Fibroblast of villous mesenchyme (primary cell): Measurements from ENCODE around the gene ODR4. TPM values are rescaled to one million over a fixed set of nuclear protein-coding genes. Genes with fewer than 3 reads are reported as not detected.
A peak's percentile ranks its signal among the peaks of the same experiment; 100 is the strongest.

ENCODE experiments used
- DNase-seq: peaks from one replicate; pipeline ENCODE4 v3.0.0-alpha.2; 2010; ENCODE audit warnings: low read depth
- H3K4me3 ChIP-seq: 2 replicates; pipeline ENCODE4 v1.5.1; 2011; ENCODE audit warnings: low read depth, mild to moderate bottlenecking, low read length
- CTCF ChIP-seq: IDR thresholded peaks from 2 replicates; pipeline ENCODE4 v1.5.1; 2012; ENCODE audit warnings: low read depth, mild to moderate bottlenecking, low read length; ENCODE audit not compliant: insufficient read depth
- total RNA-seq: library from RNA; depleted of rRNA; stranded (reverse); fragments of >200 nt; gene quantifications from 2 replicates; pipeline ENCODE4 v1.2.3, GENCODE V29; 2012

The ODR4 gene
- total RNA-seq, 1 donor, result 25.9 TPM

- TF ChIP-seq CTCF, result no peak
- H3K4me3 ChIP-seq, result no peak overlapping the region
- no peak for DNase-seq
These were observed 45.8 kb downstream of the ODR4 start for GRCh38 chr1:186421446-186421845.

DNA sequence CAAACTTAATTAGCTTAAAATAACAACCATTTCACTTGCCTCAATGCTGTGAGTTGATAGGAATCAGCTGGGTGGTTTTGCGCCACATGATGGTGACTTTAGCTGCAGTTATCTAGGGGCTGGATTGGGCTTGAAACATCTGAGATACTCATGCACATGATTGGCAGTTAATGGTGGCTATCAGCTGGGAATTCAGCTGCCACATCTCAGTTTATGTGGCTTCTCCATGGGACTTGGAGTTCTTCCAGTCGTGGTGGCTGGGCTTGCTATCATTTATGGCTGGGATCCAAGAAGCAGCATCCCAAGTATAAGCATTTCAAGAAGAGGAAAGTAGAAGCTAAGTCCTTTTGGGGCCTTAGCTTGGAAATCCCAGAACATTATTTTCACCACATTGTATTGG, 48.9 kb downstream of the ODR4 start:
- no peak overlapping the region for H3K4me3 ChIP-seq
- TF ChIP-seq CTCF, result no peak
- DNase-seq, result peak; percentile 67

- no peak for TF ChIP-seq CTCF
- no peak overlapping the region for H3K4me3 ChIP-seq
- DNase-seq, result no peak
These were observed 50.5 kb downstream of the ODR4 start for GRCh38 chr1:186426118-186426517.

DNA sequence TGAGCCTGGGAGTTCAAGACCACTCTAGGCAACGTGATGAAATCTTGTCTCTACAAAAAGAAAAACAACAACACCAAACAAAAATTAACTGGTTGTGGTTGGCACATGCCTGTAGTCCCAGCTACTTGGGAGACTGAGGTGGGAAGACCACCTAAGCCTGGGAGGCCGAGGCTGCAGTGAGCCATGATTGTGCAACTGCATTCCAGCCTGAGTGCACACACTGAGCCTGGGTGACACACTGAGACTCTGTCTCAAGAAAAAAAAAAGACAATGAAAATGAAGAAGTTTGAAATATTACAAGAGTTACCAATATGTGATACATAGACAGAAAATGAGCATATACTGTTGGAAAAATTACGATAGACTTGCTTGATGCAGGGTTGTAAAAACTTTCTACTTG, 53.4 kb downstream of the ODR4 start:
- no peak for TF ChIP-seq CTCF
- no peak for DNase-seq

DNA sequence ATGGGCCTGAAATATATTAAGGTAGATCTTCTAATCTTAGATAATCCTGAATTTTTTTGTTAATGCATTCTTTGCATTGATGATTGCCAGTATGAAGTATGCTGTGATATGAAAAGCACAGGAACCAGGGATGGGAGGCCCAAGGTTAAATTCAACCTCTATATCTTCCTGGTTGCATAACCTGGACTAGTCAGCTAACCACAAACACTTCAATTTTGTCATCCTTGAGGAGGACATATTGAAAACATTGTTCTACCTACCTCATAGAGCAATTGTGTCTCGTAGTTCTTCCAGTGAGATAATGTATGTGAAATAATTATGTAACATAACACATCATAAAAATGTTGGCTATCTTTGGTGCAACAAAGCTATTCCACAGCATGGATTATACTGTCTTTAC, 59.7 kb downstream of the ODR4 start:
- DNase-seq, result no peak
- no peak overlapping the region for H3K4me3 ChIP-seq
- no peak for TF ChIP-seq CTCF

More for the DNA sequence above, 53.4 kb downstream of the ODR4 start:
- no peak overlapping the region for H3K4me3 ChIP-seq

DNA sequence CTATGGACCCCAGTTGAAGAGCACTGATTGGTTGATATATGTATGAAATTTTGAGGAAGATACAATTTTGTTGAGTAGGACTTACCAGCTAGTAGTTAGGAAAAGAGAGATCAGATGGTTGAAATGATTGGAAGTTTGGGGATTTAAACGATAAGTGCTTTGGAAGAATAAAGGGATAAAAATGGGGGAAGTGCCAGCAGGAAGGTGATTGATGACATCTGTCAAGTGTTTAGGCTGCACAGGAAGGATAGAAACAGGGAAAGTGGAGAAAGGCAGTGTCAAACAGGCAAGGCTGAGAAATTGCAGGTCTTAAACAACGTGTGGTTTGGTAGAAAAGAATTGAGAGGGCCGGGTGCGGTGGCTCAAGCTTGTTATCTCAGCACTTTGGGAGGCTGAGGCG, 62.9 kb downstream of the ODR4 start:
- no peak for TF ChIP-seq CTCF
- DNase-seq, result no peak
- H3K4me3 ChIP-seq, result no peak overlapping the region

DNA sequence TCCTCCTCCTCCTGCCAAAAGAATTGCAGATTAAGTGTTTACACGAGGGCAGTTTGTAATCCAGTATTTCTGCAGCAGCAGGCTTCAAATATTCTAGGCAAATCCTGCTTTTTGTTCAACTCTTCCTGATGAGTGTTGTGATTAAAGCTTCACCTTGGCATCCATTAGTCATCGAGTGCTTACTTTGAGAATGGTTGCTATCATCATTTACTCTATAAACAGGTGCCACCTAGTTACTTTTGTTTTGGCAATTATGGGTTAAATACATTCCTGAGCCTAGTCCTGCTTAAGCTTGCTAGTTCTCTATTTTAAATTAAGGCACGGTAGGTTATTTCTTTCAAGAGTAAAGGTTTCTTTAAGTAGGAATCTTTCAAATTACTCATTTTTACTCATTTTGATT, 64.9 kb downstream of the ODR4 start:
- H3K4me3 ChIP-seq, result no peak overlapping the region
- no peak for DNase-seq
- no peak for TF ChIP-seq CTCF
